AG10803 (cell line): ENCODE data around the gene KBTBD7.

Experiments
- DNase-seq: peaks from one replicate; pipeline ENCODE4 v3.0.0; 2010; ENCODE audit warnings: low read depth
- H3K4me3 ChIP-seq: 2 replicates; pipeline ENCODE4 v1.5.1; 2011; ENCODE audit warnings: mild to moderate bottlenecking, low read length, control low read depth
- TF ChIP-seq, protein P1 (sequence below): conservative IDR thresholded peaks from 2 replicates; pipeline ENCODE4 v1.5.1; 2011; ENCODE audit warnings: mild to moderate bottlenecking, low read length, control low read depth, inconsistent platforms

Gene KBTBD7

DNA sequence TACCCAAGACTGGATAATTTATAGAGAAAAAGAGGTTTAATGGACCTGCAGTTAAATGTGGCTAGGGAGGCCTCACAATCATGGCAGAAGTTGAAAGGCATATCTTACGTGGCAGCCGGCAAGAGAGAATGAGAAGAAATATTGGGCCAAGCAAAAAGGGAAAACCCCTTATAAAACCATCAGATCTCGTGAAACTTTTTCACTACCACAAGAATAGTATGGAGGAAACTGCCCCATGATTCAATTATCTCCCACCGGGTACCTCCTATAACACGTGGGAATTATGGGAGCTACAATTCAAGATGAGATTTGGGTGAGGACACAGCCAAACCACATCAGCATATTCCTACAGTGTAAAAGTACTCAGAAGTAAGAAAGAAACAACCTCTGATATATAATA is 4.7 kb upstream of the KBTBD7 start:
- no peak for DNase-seq
- no peak overlapping the region for H3K4me3 ChIP-seq
- TF ChIP-seq, protein P1, sequence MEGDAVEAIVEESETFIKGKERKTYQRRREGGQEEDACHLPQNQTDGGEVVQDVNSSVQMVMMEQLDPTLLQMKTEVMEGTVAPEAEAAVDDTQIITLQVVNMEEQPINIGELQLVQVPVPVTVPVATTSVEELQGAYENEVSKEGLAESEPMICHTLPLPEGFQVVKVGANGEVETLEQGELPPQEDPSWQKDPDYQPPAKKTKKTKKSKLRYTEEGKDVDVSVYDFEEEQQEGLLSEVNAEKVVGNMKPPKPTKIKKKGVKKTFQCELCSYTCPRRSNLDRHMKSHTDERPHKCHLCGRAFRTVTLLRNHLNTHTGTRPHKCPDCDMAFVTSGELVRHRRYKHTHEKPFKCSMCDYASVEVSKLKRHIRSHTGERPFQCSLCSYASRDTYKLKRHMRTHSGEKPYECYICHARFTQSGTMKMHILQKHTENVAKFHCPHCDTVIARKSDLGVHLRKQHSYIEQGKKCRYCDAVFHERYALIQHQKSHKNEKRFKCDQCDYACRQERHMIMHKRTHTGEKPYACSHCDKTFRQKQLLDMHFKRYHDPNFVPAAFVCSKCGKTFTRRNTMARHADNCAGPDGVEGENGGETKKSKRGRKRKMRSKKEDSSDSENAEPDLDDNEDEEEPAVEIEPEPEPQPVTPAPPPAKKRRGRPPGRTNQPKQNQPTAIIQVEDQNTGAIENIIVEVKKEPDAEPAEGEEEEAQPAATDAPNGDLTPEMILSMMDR = no peak

DNA sequence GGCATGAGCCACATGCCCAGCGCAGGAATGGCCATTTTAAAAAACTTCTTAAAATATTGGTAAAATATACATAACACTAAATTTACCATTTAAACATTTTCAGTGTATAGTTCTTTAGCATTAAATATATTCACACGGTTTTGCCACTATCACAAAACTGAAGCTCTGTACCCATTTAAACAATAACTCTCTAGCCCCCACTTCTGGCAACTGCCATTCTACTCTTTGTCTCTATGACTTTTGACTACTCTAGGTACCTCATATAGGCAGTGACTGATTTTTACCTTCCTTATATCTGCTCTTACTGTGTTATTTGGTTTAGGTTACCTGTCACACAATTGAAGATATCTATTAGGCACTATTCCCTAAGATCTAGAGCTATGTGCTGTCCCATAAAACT is 2.3 kb upstream of the KBTBD7 start:
- no peak overlapping the region for H3K4me3 ChIP-seq
- TF ChIP-seq, protein P1 = peak; percentile 37
- no peak for DNase-seq

DNA sequence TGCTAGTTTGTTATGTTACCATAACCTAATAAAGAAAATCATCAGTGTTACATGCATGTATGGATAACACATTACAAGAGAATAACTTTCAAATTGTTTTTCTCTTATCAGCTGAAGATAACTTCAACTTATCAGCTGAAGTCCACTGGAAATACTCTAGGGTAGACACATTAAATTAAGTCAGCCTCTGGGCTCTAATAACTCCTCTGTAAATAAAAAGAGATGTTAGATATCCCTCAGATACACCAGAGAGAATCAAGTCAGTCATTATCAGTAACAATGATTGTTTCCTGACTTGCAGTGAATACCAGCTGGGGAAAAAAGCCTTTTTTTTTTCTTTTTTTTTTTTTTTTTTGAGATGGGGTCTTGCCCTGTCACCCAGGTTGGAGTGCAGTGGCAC is 1.6 kb upstream of the KBTBD7 start:
- no peak for DNase-seq
- TF ChIP-seq, protein P1 = no peak
- H3K4me3 ChIP-seq = no peak overlapping the region

DNA sequence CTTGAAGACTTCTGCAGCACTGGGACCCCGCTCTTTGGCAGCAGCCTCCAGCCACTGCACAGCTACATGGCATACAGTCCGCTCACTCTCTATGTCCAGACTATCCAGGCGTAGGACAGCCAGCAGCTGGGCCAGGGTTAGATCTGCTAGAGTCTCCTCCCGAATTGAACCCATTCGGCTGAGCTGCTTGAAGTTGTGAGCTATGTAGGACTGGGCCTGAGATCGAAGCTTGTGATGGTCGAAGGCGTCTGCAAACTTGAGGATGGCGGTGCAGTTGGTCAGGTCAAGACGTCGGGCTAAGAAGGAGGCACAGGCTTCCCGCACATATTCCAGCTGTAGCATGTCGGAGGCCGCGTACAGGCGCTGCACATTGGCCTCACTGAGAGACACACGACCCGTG is 900 bp downstream of the KBTBD7 start:
- TF ChIP-seq, protein P1 = no peak
- DNase-seq = no peak
- H3K4me3 ChIP-seq = peak overlapping the region; percentile 71

DNA sequence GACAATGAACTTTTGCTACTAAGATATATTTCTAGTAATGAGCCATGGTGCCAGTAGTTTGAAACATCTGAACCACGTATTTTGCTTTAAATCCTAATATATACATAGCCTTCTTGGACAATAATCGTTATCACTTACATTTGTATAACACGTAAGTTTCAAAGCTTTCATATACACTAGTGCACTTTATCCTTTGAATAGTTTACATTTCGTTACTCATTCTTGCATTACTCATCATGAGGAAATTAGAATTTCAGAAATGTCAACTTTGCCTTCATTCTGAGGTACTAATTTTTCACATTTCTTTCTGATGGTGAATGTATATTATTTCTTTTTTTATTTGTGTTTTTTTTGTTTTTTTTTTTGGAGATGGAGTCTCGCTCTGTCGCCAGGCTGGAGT is 5.8 kb downstream of the KBTBD7 start:
- TF ChIP-seq, protein P1 = no peak
- H3K4me3 ChIP-seq = no peak overlapping the region
- no peak for DNase-seq

DNA sequence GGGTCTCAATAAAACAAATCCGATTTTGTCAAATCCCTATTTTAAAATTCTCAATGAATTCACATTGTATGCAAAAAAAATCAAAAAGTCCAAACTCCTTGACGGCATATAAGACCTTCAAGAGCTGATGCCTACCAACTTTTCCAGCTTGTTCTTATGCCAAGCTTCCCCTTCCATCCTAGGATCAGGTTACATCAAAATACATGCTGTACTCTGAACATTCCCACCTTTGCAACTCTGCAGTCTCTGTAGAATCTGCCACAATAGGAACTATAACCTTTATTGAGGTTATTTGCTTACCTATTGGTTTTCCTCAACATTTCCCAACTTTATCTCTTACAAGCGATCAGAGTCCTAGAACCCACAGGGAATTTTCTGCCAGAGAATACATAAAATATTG is 7.9 kb downstream of the KBTBD7 start:
- DNase-seq = no peak
- TF ChIP-seq, protein P1 = no peak
- H3K4me3 ChIP-seq = no peak overlapping the region

DNA sequence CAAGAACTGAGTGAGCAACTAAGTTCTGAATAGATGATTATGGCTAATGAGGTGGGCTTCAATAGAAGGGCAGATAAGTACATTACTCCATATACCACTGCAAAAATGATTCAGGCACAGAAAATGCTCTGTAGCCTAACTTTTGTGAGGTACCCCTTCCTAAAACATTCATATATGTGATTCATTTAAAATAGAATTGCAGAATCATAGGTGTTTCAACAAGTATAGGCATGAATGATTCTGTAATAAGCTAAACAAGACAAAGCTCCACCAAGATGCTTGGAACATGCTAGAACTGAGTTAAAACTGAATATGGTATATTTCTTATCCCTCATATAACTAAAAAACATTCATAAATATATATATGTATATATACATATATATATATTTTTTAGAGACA is 12.1 kb downstream of the KBTBD7 start:
- DNase-seq = no peak
- TF ChIP-seq, protein P1 = no peak
- H3K4me3 ChIP-seq = no peak overlapping the region
